ENCODE measurements around the gene MAGEB16.

MAGEB16 gene

DNA sequence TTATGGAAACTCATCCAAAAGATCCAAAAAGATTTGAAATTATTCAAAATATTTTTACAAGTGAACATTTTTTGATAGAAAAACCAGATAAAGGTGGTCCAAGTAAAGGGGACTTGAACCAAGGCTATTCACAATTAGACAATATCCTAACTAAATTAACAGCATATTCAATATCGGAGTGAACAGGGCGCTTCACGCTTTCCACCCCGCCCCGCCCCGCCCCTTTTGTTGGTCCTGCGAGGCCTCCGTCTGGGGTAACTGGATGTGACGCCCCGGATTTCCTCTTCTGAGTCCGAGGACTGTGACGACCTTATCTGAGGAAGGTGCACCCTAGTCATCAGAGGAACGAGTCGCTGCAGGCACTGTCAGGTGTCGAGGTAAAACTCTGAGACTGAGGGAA is at the start of gene MAGEB16:
Gene MAGEB16 (plus strand): TSS at position 301 of the 400 bp plus-strand sequence. CDS start 3,855 bp downstream, outside the sequence.
- Histone ChIP-seq H3K36me3 (ENCODE audit: control insufficient read depth, insufficient read depth, low read length, severe bottlenecking) (no peaks in the 10 kb centered on the region), H3K9ac (ENCODE audit: low read length) (no peak within 1 kb of the TSS), H3K4me3 (ENCODE audit: low read length) (no peak within 1 kb of the TSS), H3K4me1 (ENCODE audit: control insufficient read depth, insufficient read depth, low read length) (no peaks in the 10 kb centered on the region), H3K9me3 (ENCODE audit: control insufficient read depth, low read length) (peaks cover 5% of the 10 kb centered on the region), H3K27me3 (replicated peaks; ENCODE audit: control insufficient read depth, insufficient read depth, low read length) (no peaks in the 10 kb centered on the region)
- no peak for DNase-seq (ENCODE audit: low read depth)

DNA sequence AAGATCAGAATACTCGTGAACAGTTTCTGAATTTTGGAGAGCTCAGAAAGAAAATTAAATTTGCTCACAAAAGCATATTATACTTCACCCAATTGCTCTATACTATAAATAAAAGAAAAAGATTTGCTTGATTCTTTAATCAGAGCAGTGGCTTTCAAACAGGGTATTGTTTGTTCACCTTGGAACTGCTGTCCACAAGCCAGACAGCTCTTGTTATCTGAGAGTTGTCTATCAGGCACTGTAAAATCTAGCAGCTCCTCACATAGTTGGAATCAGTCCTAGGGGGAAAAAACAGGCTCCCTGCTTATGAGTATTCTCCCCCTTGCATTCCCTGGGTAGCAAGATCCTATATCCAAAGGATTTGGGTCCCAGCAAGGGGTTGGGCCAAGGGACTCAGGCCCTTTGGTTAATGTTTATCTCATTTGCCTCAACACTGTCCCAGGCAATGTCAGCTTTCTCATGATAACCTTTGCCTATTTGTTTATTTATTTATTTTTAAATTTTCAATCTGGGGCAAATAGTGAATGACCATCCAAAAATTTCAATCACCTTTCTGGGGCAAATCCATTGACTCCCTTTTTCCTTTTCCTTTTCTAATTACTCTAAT is 24.1 kb upstream of the MAGEB16 start:
- no peak overlapping the region for H3K4me3 ChIP-seq (ENCODE audit: low read length)
- H3K9ac ChIP-seq (ENCODE audit: low read length), result no peak overlapping the region
- H3K36me3 ChIP-seq (ENCODE audit: control insufficient read depth, insufficient read depth, low read length, severe bottlenecking), result no peaks in the 10 kb centered on the region
- no peaks in the 10 kb centered on the region for H3K27me3 ChIP-seq (replicated peaks; ENCODE audit: control insufficient read depth, insufficient read depth, low read length)
- no peak for DNase-seq (ENCODE audit: low read depth)
- no peaks in the 10 kb centered on the region for H3K4me1 ChIP-seq (ENCODE audit: control insufficient read depth, insufficient read depth, low read length)
- no peaks in the 10 kb centered on the region for H3K9me3 ChIP-seq (ENCODE audit: control insufficient read depth, low read length)

DNA sequence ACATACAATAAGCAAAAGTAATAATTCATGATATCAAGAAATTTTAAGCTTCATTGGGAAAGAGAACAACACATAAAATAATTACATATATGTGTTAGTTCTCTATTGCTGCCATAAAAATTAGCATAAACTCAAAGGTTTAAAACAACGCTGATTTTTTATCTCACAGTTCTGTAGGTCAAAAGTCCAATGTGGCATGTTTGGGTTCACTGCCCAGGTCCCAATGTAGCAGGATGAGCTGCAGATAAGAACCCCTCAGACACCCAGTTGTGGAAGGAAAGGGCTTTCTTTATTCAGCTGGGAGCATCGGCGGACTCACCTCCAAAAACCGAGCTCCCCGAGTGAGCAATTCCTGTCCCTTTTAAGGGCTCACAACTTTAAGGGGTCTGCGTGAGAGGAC is 13.1 kb upstream of the MAGEB16 start:
- H3K27me3 ChIP-seq (replicated peaks; ENCODE audit: control insufficient read depth, insufficient read depth, low read length), result peaks cover 3% of the 10 kb centered on the region
- no peak for DNase-seq (ENCODE audit: low read depth)
- H3K9me3 ChIP-seq (ENCODE audit: control insufficient read depth, low read length), result no peaks in the 10 kb centered on the region
- no peaks in the 10 kb centered on the region for H3K4me1 ChIP-seq (ENCODE audit: control insufficient read depth, insufficient read depth, low read length)
- no peak overlapping the region for H3K9ac ChIP-seq (ENCODE audit: low read length)
- H3K36me3 ChIP-seq (ENCODE audit: control insufficient read depth, insufficient read depth, low read length, severe bottlenecking), result no peaks in the 10 kb centered on the region
- H3K4me3 ChIP-seq (ENCODE audit: low read length), result no peak overlapping the region

DNA sequence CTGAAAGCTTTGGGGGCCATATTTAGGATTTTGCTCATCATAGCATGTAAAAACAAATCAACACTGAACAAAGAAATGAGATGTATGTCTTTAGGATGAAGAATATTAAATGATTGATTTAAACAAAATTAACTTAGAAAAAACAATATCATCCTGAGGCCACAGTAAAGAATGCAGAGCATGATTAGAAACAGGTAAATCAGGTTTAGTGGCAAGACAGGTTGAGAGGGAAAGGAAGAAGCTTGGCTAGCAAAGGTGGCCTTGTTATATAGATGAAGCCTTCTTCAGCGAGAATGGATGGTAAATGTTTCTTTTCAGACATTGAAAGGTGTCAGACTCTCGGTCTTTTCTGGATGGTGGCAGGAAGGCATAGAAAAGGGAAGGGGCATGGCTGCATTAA is 11.9 kb upstream of the MAGEB16 start:
- Histone ChIP-seq H3K4me1 (ENCODE audit: control insufficient read depth, insufficient read depth, low read length) (no peaks in the 10 kb centered on the region), H3K27me3 (replicated peaks; ENCODE audit: control insufficient read depth, insufficient read depth, low read length) (peaks cover 3% of the 10 kb centered on the region), H3K9me3 (ENCODE audit: control insufficient read depth, low read length) (no peaks in the 10 kb centered on the region), H3K36me3 (ENCODE audit: control insufficient read depth, insufficient read depth, low read length, severe bottlenecking) (no peaks in the 10 kb centered on the region), H3K4me3 (ENCODE audit: low read length) (no peak overlapping the region), H3K9ac (ENCODE audit: low read length) (no peak overlapping the region)
- no peak for DNase-seq (ENCODE audit: low read depth)

DNA sequence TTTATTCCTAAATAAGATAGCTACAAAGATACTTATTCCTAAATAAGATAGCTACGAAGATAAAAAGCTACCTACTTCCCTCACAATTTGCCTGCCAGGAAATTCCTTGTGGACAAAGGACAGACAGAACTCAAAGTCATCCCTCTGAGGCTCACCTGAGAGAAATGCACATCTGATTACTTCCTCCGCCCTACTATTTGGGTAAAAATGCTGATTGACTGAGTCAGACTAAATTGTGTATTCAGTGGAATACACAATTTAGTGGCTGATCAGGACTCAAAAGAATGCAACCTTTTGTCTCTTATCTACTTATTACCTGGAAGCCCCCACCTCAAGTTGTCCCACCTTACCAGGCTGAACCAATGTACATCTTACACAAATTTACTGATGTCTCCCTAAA is 10.3 kb upstream of the MAGEB16 start:
- no peak for DNase-seq (ENCODE audit: low read depth)
- H3K4me3 ChIP-seq (ENCODE audit: low read length), result no peak overlapping the region
- H3K9ac ChIP-seq (ENCODE audit: low read length), result no peak overlapping the region
- no peaks in the 10 kb centered on the region for H3K9me3 ChIP-seq (ENCODE audit: control insufficient read depth, low read length)
- peaks cover 3% of the 10 kb centered on the region for H3K27me3 ChIP-seq (replicated peaks; ENCODE audit: control insufficient read depth, insufficient read depth, low read length)
- H3K4me1 ChIP-seq (ENCODE audit: control insufficient read depth, insufficient read depth, low read length), result no peaks in the 10 kb centered on the region
- no peaks in the 10 kb centered on the region for H3K36me3 ChIP-seq (ENCODE audit: control insufficient read depth, insufficient read depth, low read length, severe bottlenecking)

DNA sequence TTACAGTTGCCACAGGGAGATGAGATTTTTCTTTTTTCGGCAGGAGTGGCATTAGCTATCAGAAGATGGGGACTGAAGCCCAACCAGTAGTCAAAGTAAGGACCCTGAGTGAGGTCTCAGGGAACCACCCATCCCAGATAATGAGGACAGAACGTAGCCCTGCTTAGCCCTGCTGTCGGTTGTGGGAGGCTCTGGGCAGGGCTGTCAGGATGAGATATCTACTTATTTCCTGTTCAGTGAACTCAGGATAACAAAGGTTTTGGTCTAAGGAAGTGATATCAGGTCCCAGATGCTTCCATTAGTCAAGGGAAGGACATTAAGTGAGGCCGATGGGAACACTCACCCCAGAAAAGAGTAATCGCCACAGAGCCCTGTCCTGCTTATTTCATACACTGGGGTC is 2.3 kb downstream of the MAGEB16 start:
- no peak for DNase-seq (ENCODE audit: low read depth)
- peaks cover 6% of the 10 kb centered on the region for H3K27me3 ChIP-seq (replicated peaks; ENCODE audit: control insufficient read depth, insufficient read depth, low read length)
- peaks cover 5% of the 10 kb centered on the region for H3K9me3 ChIP-seq (ENCODE audit: control insufficient read depth, low read length)
- H3K9ac ChIP-seq (ENCODE audit: low read length), result no peak overlapping the region
- no peak overlapping the region for H3K4me3 ChIP-seq (ENCODE audit: low read length)
- H3K4me1 ChIP-seq (ENCODE audit: control insufficient read depth, insufficient read depth, low read length), result no peaks in the 10 kb centered on the region
- H3K36me3 ChIP-seq (ENCODE audit: control insufficient read depth, insufficient read depth, low read length, severe bottlenecking), result no peaks in the 10 kb centered on the region

DNA sequence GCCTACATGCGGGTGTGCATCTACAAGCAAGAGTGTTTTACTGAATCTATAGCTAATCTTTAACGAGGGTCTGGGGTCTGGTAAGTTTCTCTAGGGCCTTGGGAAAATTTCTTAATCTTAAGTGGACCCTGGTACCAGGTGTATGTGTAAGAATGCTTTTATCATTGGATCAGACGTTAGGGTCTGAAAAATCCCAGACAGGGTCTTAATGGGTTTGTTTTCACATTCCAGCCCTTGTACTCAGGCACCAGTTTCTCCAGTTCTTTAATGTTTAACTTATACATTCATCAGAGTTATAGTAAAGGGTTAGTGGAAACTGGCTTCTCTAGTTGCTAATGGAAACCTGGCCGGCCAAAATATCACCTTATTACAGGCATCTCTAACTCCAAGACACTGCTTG is 11.6 kb downstream of the MAGEB16 start:
- DNase-seq (ENCODE audit: low read depth), result no peak
- Histone ChIP-seq H3K4me1 (ENCODE audit: control insufficient read depth, insufficient read depth, low read length) (no peaks in the 10 kb centered on the region), H3K27me3 (replicated peaks; ENCODE audit: control insufficient read depth, insufficient read depth, low read length) (peaks cover 7% of the 10 kb centered on the region), H3K4me3 (ENCODE audit: low read length) (no peak overlapping the region), H3K9me3 (ENCODE audit: control insufficient read depth, low read length) (no peaks in the 10 kb centered on the region), H3K9ac (ENCODE audit: low read length) (no peak overlapping the region), H3K36me3 (ENCODE audit: control insufficient read depth, insufficient read depth, low read length, severe bottlenecking) (no peaks in the 10 kb centered on the region)

DNA sequence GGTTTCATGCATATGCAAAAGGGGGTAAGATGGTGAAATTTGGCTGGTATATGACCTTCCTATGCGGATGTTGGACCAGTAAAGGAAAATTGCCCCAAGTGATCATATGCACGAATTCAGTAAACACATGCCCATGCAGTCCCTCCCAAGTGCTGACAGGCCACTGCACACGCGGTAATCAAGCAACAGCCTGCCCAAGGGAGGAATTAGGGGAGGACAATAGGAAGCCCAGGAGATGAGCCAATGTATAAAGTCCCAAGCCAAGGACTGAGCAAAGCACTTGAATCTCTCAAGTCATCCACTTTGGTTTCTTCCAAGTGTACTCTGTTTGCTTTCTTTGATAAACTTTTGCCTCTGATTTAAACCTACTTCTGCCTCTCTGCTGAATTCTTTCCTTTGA is 21.1 kb downstream of the MAGEB16 start:
- Histone ChIP-seq H3K4me3 (ENCODE audit: low read length) (no peak overlapping the region), H3K36me3 (ENCODE audit: control insufficient read depth, insufficient read depth, low read length, severe bottlenecking) (no peaks in the 10 kb centered on the region), H3K27me3 (replicated peaks; ENCODE audit: control insufficient read depth, insufficient read depth, low read length) (peaks cover 10% of the 10 kb centered on the region), H3K4me1 (ENCODE audit: control insufficient read depth, insufficient read depth, low read length) (no peaks in the 10 kb centered on the region), H3K9me3 (ENCODE audit: control insufficient read depth, low read length) (no peaks in the 10 kb centered on the region), H3K9ac (ENCODE audit: low read length) (no peak overlapping the region)
- no peak for DNase-seq (ENCODE audit: low read depth)

DNA sequence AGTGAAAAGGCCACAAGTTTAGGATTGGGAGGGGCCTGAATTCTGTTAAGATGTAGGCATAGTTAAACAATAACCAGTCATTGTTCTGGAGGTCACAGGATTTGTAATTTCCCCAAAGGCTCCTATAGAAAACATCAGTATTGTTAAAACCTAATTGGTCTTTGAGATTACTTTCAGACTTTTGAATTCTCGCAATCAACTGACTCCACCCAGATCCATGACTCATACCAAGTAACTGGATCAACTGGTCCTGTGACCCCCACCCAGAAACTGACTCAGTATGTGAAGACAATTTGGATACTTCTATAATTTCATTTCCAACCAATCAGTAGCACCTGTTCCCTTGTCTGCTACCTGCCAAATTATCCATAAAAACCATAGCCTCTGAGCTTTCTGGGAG is 28.4 kb downstream of the MAGEB16 start:
- Histone ChIP-seq H3K9ac (ENCODE audit: low read length) (no peak overlapping the region), H3K9me3 (ENCODE audit: control insufficient read depth, low read length) (no peaks in the 10 kb centered on the region), H3K27me3 (replicated peaks; ENCODE audit: control insufficient read depth, insufficient read depth, low read length) (no peaks in the 10 kb centered on the region), H3K36me3 (ENCODE audit: control insufficient read depth, insufficient read depth, low read length, severe bottlenecking) (no peaks in the 10 kb centered on the region), H3K4me1 (ENCODE audit: control insufficient read depth, insufficient read depth, low read length) (no peaks in the 10 kb centered on the region), H3K4me3 (ENCODE audit: low read length) (no peak overlapping the region)
- no peak for DNase-seq (ENCODE audit: low read depth)

DNA sequence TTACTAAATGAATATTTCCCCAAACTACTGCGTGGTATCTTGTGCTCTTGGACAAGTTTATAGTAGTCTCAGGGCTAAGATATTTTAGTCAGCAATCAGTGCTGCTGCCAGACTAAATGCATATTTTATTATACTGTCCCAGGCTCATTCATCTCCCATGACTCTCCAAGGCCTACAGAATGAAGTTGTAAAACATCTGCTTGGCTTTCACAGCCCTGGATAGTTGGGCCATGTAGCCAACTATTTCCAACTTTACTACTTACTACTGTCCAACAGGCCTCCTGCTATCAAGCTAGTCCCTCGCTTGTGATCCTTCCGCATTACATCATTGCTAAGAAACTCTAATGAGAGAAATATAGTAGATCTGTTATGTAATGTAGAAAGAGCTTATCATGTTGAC is 31.4 kb downstream of the MAGEB16 start:
- Histone ChIP-seq H3K36me3 (ENCODE audit: control insufficient read depth, insufficient read depth, low read length, severe bottlenecking) (no peaks in the 10 kb centered on the region), H3K27me3 (replicated peaks; ENCODE audit: control insufficient read depth, insufficient read depth, low read length) (no peaks in the 10 kb centered on the region), H3K4me3 (ENCODE audit: low read length) (no peak overlapping the region), H3K4me1 (ENCODE audit: control insufficient read depth, insufficient read depth, low read length) (no peaks in the 10 kb centered on the region), H3K9ac (ENCODE audit: low read length) (no peak overlapping the region), H3K9me3 (ENCODE audit: control insufficient read depth, low read length) (no peaks in the 10 kb centered on the region)
- DNase-seq (ENCODE audit: low read depth), result no peak

DNA sequence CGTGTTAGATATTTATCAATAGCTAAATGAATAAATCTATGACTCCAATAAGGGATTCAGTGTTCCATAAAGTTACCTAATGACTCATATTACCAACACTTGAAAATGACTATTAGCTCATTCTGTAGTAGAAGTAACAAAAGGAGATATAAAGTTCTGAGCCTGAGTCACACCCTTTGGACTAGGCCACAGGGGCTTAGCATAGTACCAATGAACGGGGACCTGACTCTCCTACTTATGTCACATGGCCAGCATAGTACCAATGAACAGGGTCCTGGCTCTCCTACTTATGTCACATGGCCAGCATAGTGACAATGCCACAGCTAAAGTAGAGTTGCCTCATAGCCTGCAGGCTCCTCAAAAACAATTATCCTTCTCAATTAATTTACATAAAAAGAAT is 43.7 kb downstream of the MAGEB16 start:
- H3K36me3 ChIP-seq (ENCODE audit: control insufficient read depth, insufficient read depth, low read length, severe bottlenecking), result no peaks in the 10 kb centered on the region
- DNase-seq (ENCODE audit: low read depth), result no peak
- peaks cover 6% of the 10 kb centered on the region for H3K9me3 ChIP-seq (ENCODE audit: control insufficient read depth, low read length)
- no peak overlapping the region for H3K9ac ChIP-seq (ENCODE audit: low read length)
- H3K4me3 ChIP-seq (ENCODE audit: low read length), result no peak overlapping the region
- no peaks in the 10 kb centered on the region for H3K4me1 ChIP-seq (ENCODE audit: control insufficient read depth, insufficient read depth, low read length)
- H3K27me3 ChIP-seq (replicated peaks; ENCODE audit: control insufficient read depth, insufficient read depth, low read length), result no peaks in the 10 kb centered on the region

DNA sequence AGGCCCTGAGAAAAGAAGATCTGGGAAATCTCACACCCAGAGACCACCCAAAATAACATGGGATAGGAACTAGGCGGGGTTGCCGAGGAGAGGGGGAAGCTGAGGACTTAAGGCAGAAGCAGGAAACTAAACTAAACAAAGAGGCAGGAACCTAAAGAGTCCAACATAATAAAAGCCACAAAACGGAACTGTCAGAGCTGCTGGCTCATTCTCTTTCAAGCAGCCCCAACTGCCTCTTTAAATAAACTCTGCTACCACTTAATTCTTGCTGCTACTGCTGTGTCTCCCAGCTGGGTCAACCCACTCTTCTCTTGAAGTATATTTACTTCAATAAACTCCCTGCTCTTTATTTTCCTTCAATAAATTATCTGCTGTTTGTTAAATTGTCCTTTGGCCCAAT is 44.5 kb downstream of the MAGEB16 start:
- H3K4me3 ChIP-seq (ENCODE audit: low read length), result no peak overlapping the region
- H3K4me1 ChIP-seq (ENCODE audit: control insufficient read depth, insufficient read depth, low read length), result no peaks in the 10 kb centered on the region
- H3K9ac ChIP-seq (ENCODE audit: low read length), result no peak overlapping the region
- DNase-seq (ENCODE audit: low read depth), result no peak
- H3K36me3 ChIP-seq (ENCODE audit: control insufficient read depth, insufficient read depth, low read length, severe bottlenecking), result no peaks in the 10 kb centered on the region
- no peaks in the 10 kb centered on the region for H3K27me3 ChIP-seq (replicated peaks; ENCODE audit: control insufficient read depth, insufficient read depth, low read length)
- peaks cover 6% of the 10 kb centered on the region for H3K9me3 ChIP-seq (ENCODE audit: control insufficient read depth, low read length)

Data from adipocyte (in vitro differentiated cells).